ENCODE data around the gene TRAPPC3L.

The TRAPPC3L gene

GRCh38 chr6:116468293-116468692 is 77.2 kb downstream of the TRAPPC3L start:
- in situ Hi-C loops (cut with MboI; ENCODE audit: low sequenced_read_pairs), result no loop called here

GRCh38 chr6:116467514-116467913 is 78.0 kb downstream of the TRAPPC3L start:
- in situ Hi-C loops (cut with MboI; ENCODE audit: low sequenced_read_pairs), result no loop called here

GRCh38 chr6:116467096-116467495 is 78.4 kb downstream of the TRAPPC3L start:
- in situ Hi-C loops (cut with MboI; ENCODE audit: low sequenced_read_pairs), result no loop called here

- in situ Hi-C loops (cut with MboI; ENCODE audit: low sequenced_read_pairs), result no loop called here
Observed at GRCh38 chr6:116465246-116465645, 80.2 kb downstream of the TRAPPC3L start.

GRCh38 chr6:116463301-116463700 is 82.2 kb downstream of the TRAPPC3L start:
- in situ Hi-C loops (cut with MboI; ENCODE audit: low sequenced_read_pairs), result no loop called here

GRCh38 chr6:116461932-116462885 is 83.3 kb downstream of the TRAPPC3L start:
- in situ Hi-C loops (cut with MboI; ENCODE audit: low sequenced_read_pairs), result no loop called here

- in situ Hi-C loops (cut with MboI; ENCODE audit: low sequenced_read_pairs), result no loop called here
Observed at GRCh38 chr6:116461331-116461931, 84.1 kb downstream of the TRAPPC3L start, which contains the start of gene CALHM6. Gene CALHM6 (plus strand): TSS chr6:116461375. CDS start chr6:116461930, 555 bp downstream.

- in situ Hi-C loops (cut with MboI; ENCODE audit: low sequenced_read_pairs), result no loop called here
Observed at GRCh38 chr6:116459927-116460326, 85.6 kb downstream of the TRAPPC3L start.

- in situ Hi-C loops (cut with MboI; ENCODE audit: low sequenced_read_pairs), result no loop called here
Observed at GRCh38 chr6:116458264-116458663, 87.2 kb downstream of the TRAPPC3L start.

- in situ Hi-C loops (cut with MboI; ENCODE audit: low sequenced_read_pairs), result no loop called here
Observed at GRCh38 chr6:116456927-116457326, 88.6 kb downstream of the TRAPPC3L start.

GRCh38 chr6:116456106-116456505 is 89.4 kb downstream of the TRAPPC3L start:
- in situ Hi-C loops (cut with MboI; ENCODE audit: low sequenced_read_pairs), result no loop called here

- in situ Hi-C loops (cut with MboI; ENCODE audit: low sequenced_read_pairs), result no loop called here
Observed at GRCh38 chr6:116452531-116452930, 93.0 kb downstream of the TRAPPC3L start.

- in situ Hi-C loops (cut with MboI; ENCODE audit: low sequenced_read_pairs), result no loop called here
Observed at GRCh38 chr6:116451916-116452315, 93.6 kb downstream of the TRAPPC3L start.

- in situ Hi-C loops (cut with MboI; ENCODE audit: low sequenced_read_pairs), result no loop called here
Observed at GRCh38 chr6:116450769-116451740, 94.4 kb downstream of the TRAPPC3L start.

- in situ Hi-C loops (cut with MboI; ENCODE audit: low sequenced_read_pairs), result no loop called here
Observed at GRCh38 chr6:116450185-116450710, 95.2 kb downstream of the TRAPPC3L start.

- in situ Hi-C loops (cut with MboI; ENCODE audit: low sequenced_read_pairs), result no loop called here
Observed at GRCh38 chr6:116449565-116449964, 95.9 kb downstream of the TRAPPC3L start.

- in situ Hi-C loops (cut with MboI; ENCODE audit: low sequenced_read_pairs), result no loop called here
Observed at GRCh38 chr6:116447496-116448011, 97.9 kb downstream of the TRAPPC3L start.

GRCh38 chr6:116447052-116447451 is 98.4 kb downstream of the TRAPPC3L start:
- in situ Hi-C loops (cut with MboI; ENCODE audit: low sequenced_read_pairs), result no loop called here

- in situ Hi-C loops (cut with MboI; ENCODE audit: low sequenced_read_pairs), result no loop called here
Observed at GRCh38 chr6:116446399-116446798, 99.1 kb downstream of the TRAPPC3L start.

- in situ Hi-C loops (cut with MboI; ENCODE audit: low sequenced_read_pairs), result no loop called here
Observed at GRCh38 chr6:116445102-116445501, 100.4 kb downstream of the TRAPPC3L start.

All from hTERT RPE-1 (cell line).